IPS DF 19.7 (cell line): ENCODE results near the gene METTL26.

Experiments used
- DNase-seq: peaks from one replicate; pipeline ENCODE4 v3.0.0-alpha.2; 2013; ENCODE audit warnings: low read depth, low spot score

The METTL26 gene

DNA sequence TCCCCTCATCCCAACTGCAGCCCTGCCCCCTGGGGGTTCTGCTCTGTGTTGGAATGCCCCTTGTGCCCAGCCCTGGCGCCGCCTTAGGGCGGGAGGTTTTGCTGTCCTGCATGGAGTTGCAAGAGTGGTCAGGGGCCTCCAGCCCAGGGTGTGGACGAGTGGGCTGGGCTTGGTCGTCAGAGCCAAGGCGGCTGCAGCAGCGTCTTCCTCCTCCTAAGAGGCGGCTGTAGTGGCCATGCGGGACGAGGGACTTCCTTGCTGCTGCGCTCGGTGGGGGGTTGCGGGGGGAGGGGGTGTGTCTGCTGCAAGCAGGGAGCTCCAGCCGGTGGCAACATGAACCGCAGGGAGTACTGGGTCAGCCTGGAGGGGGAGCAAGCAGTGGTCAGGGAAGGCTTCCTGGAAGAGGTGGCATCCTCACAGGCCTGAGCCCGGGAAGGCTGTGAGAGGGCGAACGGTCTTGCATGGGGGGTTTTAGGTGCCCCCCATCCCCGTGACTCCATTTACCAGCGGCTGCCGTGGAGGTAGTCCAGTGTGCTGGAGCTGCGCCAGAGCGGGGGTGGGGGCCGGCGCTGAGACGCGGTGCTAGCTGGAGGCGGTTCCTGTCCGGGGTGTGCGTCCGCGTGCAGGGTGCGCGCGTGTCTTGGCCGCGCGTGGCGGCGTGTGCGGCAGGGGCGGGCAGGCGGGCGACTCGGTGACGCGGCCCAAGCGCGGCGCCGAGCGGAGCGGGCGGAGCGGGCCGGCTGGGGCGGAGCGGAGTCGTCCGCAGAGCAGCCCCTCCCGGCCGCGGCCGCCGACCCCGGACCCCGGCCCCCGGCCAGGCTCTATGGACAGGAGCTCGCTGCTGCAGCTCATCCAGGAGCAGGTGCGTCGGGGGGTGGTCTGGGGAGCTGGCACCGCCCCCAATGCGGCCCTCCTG lies 39.1 kb upstream of the METTL26 start, which contains the start of gene RHBDL1:
Gene RHBDL1, plus strand, starts transcription at position 704 of the 916 bp plus-strand sequence. Its CDS starts 120 bp downstream, at position 824.
- DNase-seq = no peak

DNA sequence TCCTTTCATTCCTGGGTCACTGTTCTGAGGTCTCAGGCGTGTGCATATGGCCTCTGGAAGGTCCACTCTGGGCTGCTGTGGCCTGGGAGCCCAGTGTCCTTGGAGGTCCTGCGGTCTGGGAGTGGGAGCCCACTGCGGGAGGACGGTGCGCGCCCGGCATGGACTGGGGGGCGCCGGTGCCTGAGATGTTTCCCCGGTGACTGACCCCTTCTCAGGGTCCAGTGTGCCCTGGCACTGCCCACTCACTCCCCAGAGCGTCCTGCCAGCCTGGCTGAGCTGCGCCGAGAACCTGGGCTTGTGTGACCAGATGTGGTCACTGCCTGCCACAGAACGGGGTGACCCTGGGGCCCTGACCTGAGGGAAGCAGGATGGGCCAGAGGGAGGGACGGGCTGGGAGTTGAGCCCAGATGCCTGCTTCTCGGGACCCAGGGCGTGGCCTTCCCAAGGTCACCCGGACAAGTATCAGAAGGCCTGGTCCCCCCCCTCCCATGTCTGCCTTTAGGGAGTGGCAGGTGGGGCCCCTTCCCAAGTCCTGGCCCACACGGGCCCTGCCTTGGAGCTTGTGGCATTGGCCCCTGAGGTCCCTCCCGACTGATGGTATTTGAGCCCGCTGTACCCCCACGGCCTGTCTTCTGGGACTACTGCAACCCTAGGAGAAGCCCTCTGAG lies 38.2 kb upstream of the METTL26 start:
- no peak for DNase-seq

DNA sequence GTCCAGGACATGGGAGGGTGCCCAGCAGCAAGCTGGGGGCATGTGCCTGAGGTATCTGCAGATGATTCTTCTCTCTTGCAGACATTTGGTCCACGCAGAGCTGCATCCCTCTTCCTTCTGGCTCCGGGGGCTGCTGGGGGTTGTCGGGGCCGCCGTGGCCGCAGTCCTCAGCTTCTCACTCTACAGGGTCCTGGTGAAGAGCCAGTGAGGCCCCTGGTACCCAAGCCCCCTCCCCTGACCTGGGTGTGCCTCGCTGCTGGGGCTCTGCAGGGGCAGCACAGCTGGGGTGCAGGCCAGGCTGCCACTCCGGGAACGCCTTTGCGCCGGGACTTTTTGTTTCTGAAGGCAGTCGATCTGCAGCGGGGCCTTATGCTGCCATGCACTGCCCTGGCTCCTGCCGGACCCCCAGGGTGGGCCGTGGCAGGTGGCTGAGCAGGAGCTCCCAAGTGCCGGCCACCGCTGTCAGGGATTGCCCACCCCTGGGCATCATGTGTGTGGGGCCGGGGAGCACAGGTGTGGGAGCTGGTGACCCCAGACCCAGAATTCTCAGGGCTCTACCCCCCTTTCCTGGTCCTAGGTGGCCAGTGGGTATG lies 37.4 kb upstream of the METTL26 start:
- no peak for DNase-seq

- DNase-seq = no peak
Measured at GRCh38 chr16:672851-673250, 36.7 kb upstream of the METTL26 start.

DNA sequence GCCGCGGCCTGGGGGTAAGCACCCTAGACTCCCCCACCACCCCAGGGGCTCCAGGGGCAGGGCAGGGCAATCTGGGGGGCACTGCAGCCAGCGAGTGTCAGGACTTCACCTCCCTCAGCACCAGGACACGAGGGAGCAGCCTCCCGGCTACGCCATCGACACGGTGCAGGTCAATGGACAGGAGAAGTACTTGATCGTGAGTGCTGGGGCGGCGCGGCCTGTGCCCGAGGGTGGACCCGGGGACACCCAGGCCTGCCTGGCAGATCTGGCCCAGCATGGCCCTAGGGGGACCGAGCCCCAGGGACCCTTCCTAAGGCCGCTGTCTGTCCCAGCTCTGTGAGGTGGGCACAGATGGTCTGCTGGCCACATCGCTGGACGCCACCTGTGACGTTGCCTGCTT lies 36.3 kb upstream of the METTL26 start:
- no peak for DNase-seq

- DNase-seq = no peak
Measured at GRCh38 chr16:671353-672131, 35.4 kb upstream of the METTL26 start.

DNA sequence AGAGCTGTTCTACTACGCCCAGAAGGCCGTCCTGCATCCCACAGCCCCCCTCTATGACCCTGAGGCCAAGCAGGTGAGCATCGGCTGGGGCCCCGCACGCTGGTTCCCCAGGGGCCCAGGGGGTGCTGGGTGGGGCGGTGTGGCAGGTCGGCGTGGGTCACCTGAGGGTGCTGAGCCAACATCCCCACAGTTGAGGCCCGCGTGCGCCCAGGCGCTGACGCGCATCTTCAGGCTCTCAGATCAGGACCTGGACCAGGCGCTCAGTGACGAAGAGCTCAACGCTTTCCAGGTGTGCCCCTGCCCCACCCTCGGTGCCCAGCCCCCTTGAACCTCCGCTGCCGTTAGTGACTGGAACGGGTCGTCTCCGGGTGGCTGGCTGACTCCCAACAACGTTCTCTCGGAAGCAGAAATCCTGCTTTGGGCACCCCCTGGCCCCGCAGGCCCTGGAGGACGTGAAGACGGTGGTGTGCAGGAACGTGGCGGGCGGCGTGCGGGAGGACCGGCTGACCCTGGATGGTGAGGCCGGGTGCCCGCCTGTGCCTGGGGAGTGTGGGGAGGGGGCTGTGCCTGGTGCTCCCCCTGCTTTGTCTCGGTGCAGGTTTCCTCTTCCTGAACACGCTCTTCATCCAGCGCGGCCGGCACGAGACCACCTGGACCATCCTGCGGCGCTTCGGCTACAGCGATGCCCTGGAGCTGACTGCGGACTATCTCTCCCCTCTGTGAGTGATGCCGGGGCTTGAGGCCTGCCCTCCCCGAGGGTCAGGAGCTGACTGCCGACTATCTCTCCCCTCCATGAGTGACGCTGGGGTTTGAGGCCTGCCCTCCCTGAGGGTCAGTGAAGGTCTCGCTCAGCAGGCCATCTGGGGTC lies 34.6 kb upstream of the METTL26 start:
- no peak for DNase-seq

DNA sequence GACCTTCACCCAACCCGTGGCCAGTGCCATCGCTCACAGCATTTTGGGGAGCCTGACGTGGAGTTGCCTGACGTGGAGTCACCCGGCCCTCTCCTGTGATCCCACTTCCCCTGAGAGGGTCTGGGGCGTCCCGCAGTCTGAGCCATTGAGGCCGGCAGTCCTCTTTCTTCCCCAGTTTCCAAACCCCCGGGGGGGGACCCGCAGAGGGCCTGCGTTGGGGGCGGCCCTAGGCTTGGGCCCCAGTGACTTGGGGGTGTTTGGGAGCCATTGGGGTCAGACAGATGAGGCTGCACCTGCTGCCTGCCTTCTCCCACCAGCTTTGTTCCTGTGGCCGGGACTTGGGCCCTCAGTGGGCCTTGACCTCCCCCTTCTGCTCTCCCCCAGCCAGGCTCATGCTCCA lies 33.6 kb upstream of the METTL26 start:
- no peak for DNase-seq

DNA sequence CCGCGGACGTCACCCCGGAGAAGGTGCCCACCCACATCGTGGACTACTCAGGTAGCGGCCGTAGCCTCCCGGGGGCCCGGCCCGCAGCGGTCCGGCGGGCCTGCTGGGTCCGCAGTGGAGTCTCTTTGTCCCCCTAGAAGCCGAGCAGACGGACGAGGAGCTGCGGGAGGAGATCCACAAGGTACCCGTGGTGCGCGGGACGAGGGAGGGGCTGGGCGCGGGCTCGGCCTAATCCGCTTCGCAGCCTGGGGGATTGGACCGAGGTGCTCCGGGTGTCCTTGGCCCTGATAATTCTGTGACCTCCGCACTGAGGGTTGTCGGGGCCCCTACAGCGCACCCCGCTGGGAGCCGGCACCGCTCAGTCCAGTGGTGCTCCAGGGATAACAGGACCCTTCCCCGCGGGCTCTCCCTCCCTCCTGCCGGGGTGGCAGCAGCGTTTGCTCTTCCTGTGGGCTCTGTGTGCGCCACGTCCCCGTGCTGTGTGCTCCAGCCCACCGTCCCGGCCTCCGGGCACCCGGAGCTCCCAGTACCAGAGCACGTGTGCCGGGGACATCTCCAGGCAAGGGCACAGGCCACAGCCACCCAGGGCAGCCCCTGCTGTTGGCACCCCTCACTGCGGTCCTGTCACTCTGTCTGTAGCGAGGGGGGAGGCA lies 32.5 kb upstream of the METTL26 start:
- DNase-seq = no peak

DNA sequence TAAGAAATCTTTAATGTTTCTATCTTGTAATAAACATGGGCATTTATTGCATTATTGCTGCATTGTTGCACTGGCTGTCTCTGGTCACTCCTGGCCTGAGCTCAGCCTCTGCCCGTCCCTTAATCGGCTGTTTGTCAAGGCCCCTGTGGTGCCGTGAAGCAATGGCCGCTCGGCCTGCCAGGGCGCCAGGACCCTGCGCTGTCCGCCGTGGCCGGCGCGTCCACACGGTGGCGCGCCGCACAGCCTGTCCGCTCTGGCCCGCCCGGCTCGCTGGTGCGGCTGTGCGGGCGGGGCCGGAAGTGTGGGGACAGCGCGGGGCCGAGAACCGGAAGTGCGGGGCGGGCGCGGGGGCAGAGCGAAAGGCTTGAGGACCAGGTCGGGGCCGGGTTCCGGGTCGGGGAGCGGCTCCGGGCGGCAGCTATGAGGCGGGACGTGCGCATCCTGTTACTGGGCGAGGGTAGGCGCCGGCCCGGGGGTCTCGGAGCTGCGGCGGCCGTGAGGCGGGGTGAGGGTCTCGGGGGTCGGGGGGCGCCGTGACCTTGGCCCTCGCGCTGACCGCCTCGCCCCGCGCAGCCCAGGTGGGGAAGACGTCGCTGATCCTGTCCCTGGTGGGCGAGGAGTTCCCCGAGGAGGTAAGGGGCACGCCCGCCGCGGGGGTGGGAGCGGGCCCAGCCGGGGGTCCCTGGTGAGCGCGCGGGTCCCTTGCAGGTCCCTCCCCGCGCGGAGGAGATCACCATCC lies 31.8 kb upstream of the METTL26 start, which contains the start of gene RHOT2:
Gene RHOT2, plus strand, starts transcription at position 353 of the 739 bp plus-strand sequence. Its CDS starts 68 bp downstream, at position 421.
- DNase-seq = no peak

GRCh38 chr16:667113-667779 lies 31.1 kb upstream of the METTL26 start:
- no peak for DNase-seq

- no peak for DNase-seq
Measured at GRCh38 chr16:666572-666971, 30.5 kb upstream of the METTL26 start.

DNA sequence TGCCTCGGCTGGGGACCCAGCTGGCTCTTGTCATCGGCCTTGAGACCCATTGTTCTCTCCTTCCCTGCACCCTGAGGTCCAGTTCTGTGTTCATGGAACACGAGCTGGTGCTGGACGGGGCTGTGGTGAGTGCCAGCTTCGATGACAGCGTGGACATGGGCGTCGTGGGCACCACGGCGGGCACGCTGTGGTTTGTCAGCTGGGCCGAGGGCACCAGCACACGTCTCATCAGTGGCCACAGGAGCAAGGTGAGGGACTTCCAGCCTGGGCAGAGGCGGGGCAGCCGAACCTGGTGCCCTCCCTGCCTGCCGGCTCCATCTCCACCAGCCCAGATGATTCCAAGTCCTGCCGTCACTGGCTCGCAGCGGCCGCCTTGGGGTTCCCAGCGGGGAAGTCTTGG lies 26.5 kb upstream of the METTL26 start:
- no peak for DNase-seq

- no peak for DNase-seq
Measured at GRCh38 chr16:662095-662494, 26.0 kb upstream of the METTL26 start.

GRCh38 chr16:661184-661821 lies 25.2 kb upstream of the METTL26 start:
- no peak for DNase-seq

DNA sequence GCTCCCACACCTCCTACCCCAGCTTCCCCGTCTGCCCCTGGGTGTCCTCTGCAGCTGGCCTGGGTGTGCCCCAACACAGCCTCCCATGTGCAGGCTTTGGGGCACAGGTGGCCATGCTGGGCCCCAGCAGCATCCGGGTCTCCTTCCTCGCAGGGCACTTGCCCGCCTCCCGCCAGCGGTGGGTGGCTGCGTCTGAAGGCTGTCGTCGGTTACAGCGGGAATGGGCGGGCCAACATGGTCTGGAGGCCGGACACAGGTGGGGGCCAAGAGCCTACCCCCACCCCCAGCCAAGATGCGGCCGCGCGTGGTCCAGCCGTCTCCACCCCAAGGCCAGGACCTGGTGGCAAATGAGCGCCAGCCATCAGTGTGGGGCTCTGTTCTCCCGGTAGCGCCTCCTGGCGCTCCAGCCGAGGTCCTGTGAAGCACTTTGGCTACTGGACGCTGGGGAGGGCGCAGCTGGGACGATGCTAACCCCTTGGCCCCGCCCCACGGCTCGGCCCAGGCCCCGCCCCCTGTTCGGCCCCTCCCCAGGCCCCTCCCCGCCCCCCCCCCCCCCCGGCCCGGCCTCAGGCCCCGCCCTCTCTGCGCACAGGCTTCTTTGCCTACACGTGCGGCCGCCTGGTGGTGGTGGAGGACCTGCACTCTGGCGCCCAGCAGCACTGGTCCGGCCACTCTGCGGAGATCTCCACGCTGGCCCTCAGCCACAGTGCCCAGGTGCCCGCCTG lies 24.5 kb upstream of the METTL26 start:
- DNase-seq = no peak

DNA sequence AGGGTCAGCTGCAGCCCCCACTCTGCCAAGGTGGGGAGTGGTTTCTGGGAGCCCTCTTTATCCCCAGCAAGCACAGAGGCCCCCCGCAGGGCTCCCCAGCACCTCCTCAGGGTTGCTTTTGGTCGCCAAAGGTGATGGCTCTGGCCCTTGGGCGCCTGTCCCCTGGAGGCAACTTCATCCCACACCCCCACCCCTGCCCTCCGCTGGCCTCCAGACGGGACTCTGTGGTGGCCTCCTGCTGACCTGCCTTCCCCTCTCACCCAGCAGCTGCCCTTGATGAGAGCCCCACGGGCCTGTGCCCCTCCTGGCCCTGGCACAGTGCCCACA lies 24.0 kb upstream of the METTL26 start:
- DNase-seq = no peak

DNA sequence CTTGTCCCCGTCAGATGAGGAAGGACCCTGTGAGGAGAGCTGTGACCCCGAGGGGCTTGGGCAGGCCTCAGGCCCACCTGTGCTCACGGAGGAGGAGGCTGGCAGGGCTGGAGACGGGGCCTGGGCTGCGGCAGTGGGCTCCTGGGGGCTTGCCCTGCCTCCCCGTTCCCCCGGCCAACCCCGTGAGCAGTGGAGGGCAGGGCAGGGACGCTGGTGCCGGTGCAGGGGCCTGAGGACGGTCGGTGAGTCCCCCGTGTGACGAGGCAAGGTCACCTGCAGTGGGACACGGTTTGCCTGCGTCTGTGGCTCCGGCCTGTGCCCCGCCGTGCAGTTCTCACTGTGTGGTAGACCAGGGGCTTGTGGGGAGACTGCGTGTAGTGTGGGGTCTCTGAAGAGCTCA lies 23.5 kb upstream of the METTL26 start:
- DNase-seq = no peak
